Measurements from ENCODE around the gene FAM222B. TPM values are rescaled to one million over a fixed set of nuclear protein-coding genes. Genes with fewer than 3 reads are reported as not detected.
A peak's percentile ranks its signal among the peaks of the same experiment; 100 is the strongest.

Gene FAM222B
- polyA plus RNA-seq, 12 donors, result 10.4 to 21.4 (median 12.9) TPM; not detected in 1

GRCh38 chr17:28715217-28715616 is 127.4 kb downstream of the FAM222B start:
- no peak for DNase-seq

- no peak for DNase-seq
Measured at GRCh38 chr17:28714281-28714680, 128.3 kb downstream of the FAM222B start.

GRCh38 chr17:28712705-28713415 is 129.7 kb downstream of the FAM222B start:
- no peak for DNase-seq

- no peak for DNase-seq
Measured at GRCh38 chr17:28712032-28712704, 130.4 kb downstream of the FAM222B start.

- DNase-seq, result no peak
Measured at GRCh38 chr17:28711723-28712031, 130.9 kb downstream of the FAM222B start, which contains the start of gene PROCA1. TSS of gene PROCA1 (minus strand) at chr17:28711888. CDS start at chr17:28711660, 228 bp downstream.

GRCh38 chr17:28710861-28711722 is 131.5 kb downstream of the FAM222B start:
- peak; percentile 90 for DNase-seq

- DNase-seq, result no peak
Measured at GRCh38 chr17:28707339-28707720, 135.3 kb downstream of the FAM222B start.

- DNase-seq, result no peak
Measured at GRCh38 chr17:28706471-28707338, 135.9 kb downstream of the FAM222B start.

Other genes starting within 250 kb of the FAM222B start
- gene SPAG5, start 243.8 kb downstream of the FAM222B start, polyA plus RNA-seq (ENCODE audit: insufficient read length in 12 of 12), result 10 to 100 TPM in 11 of 12 donors, not detected in 1; 13.4 to 40.4 (median 20.9) TPM
- gene RSKR, start 228.6 kb downstream of the FAM222B start, polyA plus RNA-seq (ENCODE audit: insufficient read length in 12 of 12), result 10 to 100 TPM in 9 of 12 donors, 1 to 10 TPM in 2, not detected in 1; 8.0 to 32.5 (median 16.8) TPM
- gene BLTP2, start 197.6 kb downstream of the FAM222B start, polyA plus RNA-seq (ENCODE audit: insufficient read length in 12 of 12), result 10 to 100 TPM in 11 of 12 donors, not detected in 1; 47.5 to 88.6 (median 53.1) TPM
- gene SDF2, start 180.9 kb downstream of the FAM222B start, polyA plus RNA-seq (ENCODE audit: insufficient read length in 12 of 12), result 10 to 100 TPM in 11 of 12 donors, not detected in 1; 31.3 to 49.8 (median 39.7) TPM
- 10 to 100 TPM in 11 of 12 donors, not detected in 1; 36.7 to 76.8 (median 40.9) TPM for gene SUPT6H, start 180.6 kb downstream of the FAM222B start, polyA plus RNA-seq (ENCODE audit: insufficient read length in 12 of 12)
- 1 to 10 TPM in 10 of 12 donors, not detected in 2; 1.6 to 9.0 (median 2.5) TPM for gene PROCA1, start 130.9 kb downstream of the FAM222B start, polyA plus RNA-seq (ENCODE audit: insufficient read length in 12 of 12)
- 10 to 100 TPM in 11 of 12 donors, not detected in 1; 49.7 to 98.2 (median 66.4) TPM for gene RAB34, start 124.9 kb downstream of the FAM222B start, polyA plus RNA-seq (ENCODE audit: insufficient read length in 12 of 12)
- gene RPL23A, start 122.8 kb downstream of the FAM222B start, polyA plus RNA-seq (ENCODE audit: insufficient read length in 12 of 12), result 1,000 to 10,000 TPM in 9 of 12 donors, 100 to 1,000 TPM in 2, not detected in 1; 515 to 1,778 (median 1,509) TPM
- 1 to 10 TPM in 10 of 12 donors, not detected in 2; 2.5 to 5.4 (median 3.4) TPM for gene TLCD1, start 116.6 kb downstream of the FAM222B start, polyA plus RNA-seq (ENCODE audit: insufficient read length in 12 of 12)
- 1 to 10 TPM in 11 of 12 donors, not detected in 1; 1.8 to 7.8 (median 2.6) TPM for gene NEK8, start 114.0 kb downstream of the FAM222B start, polyA plus RNA-seq (ENCODE audit: insufficient read length in 12 of 12)
- 10 to 100 TPM in 11 of 12 donors, not detected in 1; 39.4 to 93.0 (median 48.8) TPM for gene TRAF4, start 98.8 kb downstream of the FAM222B start, polyA plus RNA-seq (ENCODE audit: insufficient read length in 12 of 12)
- gene ERAL1, start 12.2 kb upstream of the FAM222B start, polyA plus RNA-seq (ENCODE audit: insufficient read length in 12 of 12), result 100 to 1,000 TPM in 1 of 12 donors, 10 to 100 TPM in 10, not detected in 1; 40.2 to 105 (median 44.9) TPM
- gene FLOT2, start 54.9 kb upstream of the FAM222B start, polyA plus RNA-seq (ENCODE audit: insufficient read length in 12 of 12), result 10 to 100 TPM in 11 of 12 donors, not detected in 1; 49.5 to 78.9 (median 63.5) TPM
- gene DHRS13, start 60.3 kb upstream of the FAM222B start, polyA plus RNA-seq (ENCODE audit: insufficient read length in 12 of 12), result 1 to 10 TPM in 10 of 12 donors, not detected in 2; 2.1 to 4.9 (median 3.6) TPM
- gene PHF12, start 108.7 kb upstream of the FAM222B start, polyA plus RNA-seq (ENCODE audit: insufficient read length in 12 of 12), result 10 to 100 TPM in 11 of 12 donors, not detected in 1; 18.6 to 52.0 (median 28.9) TPM
- under 1 TPM in 8 of 12 donors, not detected in 4; 0.07 to 0.70 (median 0.31) TPM for gene SEZ6, start 163.2 kb upstream of the FAM222B start, polyA plus RNA-seq (ENCODE audit: insufficient read length in 12 of 12)
- 1 to 10 TPM in 9 of 12 donors, under 1 TPM in 1, not detected in 2; 0.97 to 2.1 (median 1.5) TPM for gene PIPOX, start 200.4 kb upstream of the FAM222B start, polyA plus RNA-seq (ENCODE audit: insufficient read length in 12 of 12)

Data from muscle of arm (tissue), 12 donors.